Chondrocyte (in vitro differentiated cells): ENCODE results near the gene IBA57. TPM values are rescaled to one million over a fixed set of nuclear protein-coding genes. Genes with fewer than 3 reads are reported as not detected.
"Not testable (repeated sequence)": the region's sequence is repeated elsewhere in the genome, so short reads cannot be mapped to it uniquely, and the experiment has no call there.

Experiments used
- DNase-seq: peaks from one replicate; pipeline ENCODE4 v3.0.0; 2021; ENCODE audit warnings: mixed read lengths, low spot score
- H3K27ac Mint-ChIP-seq: one replicate; pipeline ENCODE4 v1.8.0; 2021; ENCODE audit warnings: mild to moderate bottlenecking, moderate library complexity, mixed read lengths; ENCODE audit not compliant: unreplicated experiment
- H3K27me3 Mint-ChIP-seq: 2 replicates; pipeline ENCODE4 v1.8.0; 2021; ENCODE audit warnings: low read depth, mixed read lengths
- H3K36me3 Mint-ChIP-seq: 2 replicates; pipeline ENCODE4 v1.8.0; 2021; ENCODE audit warnings: low read depth, mixed read lengths
- H3K4me1 Mint-ChIP-seq: 2 replicates; pipeline ENCODE4 v1.8.0; 2021; ENCODE audit warnings: low read depth, mild to moderate bottlenecking, mixed read lengths
- H3K4me3 Mint-ChIP-seq: one replicate; pipeline ENCODE4 v1.8.0; 2021; ENCODE audit warnings: mild to moderate bottlenecking, moderate library complexity, mixed read lengths; ENCODE audit not compliant: unreplicated experiment
- H3K9me3 Mint-ChIP-seq: 2 replicates; pipeline ENCODE4 v1.8.0; 2021; ENCODE audit warnings: low read depth, mixed read lengths
- total RNA-seq: library from RNA; stranded (reverse); gene quantifications from 3 replicates; pipeline ENCODE4 v1.2.1, GENCODE V29; 2021
- TF ChIP-seq, protein P1 (sequence below): fragments of 200-600 bp; sonication (generic); IDR thresholded peaks from 2 replicates; pipeline ENCODE4 v1.5.0; 2021; ENCODE audit warnings: antibody characterized with exemption, mild to moderate bottlenecking, moderate library complexity

IBA57 gene
- total RNA-seq, 1 donor from 2014 or later: 5.2 TPM

GRCh38 chr1:228226956-228227791 lies 61.6 kb downstream of the IBA57 start:
- H3K27me3 Mint-ChIP-seq: no peaks in the 10 kb centered on the region
- TF ChIP-seq, protein P1, sequence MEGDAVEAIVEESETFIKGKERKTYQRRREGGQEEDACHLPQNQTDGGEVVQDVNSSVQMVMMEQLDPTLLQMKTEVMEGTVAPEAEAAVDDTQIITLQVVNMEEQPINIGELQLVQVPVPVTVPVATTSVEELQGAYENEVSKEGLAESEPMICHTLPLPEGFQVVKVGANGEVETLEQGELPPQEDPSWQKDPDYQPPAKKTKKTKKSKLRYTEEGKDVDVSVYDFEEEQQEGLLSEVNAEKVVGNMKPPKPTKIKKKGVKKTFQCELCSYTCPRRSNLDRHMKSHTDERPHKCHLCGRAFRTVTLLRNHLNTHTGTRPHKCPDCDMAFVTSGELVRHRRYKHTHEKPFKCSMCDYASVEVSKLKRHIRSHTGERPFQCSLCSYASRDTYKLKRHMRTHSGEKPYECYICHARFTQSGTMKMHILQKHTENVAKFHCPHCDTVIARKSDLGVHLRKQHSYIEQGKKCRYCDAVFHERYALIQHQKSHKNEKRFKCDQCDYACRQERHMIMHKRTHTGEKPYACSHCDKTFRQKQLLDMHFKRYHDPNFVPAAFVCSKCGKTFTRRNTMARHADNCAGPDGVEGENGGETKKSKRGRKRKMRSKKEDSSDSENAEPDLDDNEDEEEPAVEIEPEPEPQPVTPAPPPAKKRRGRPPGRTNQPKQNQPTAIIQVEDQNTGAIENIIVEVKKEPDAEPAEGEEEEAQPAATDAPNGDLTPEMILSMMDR: peak; percentile 51
- H3K9me3 Mint-ChIP-seq: peaks cover 7% of the 10 kb centered on the region
- H3K27ac Mint-ChIP-seq: no peak overlapping the region
- DNase-seq: no peak
- H3K4me3 Mint-ChIP-seq: no peak overlapping the region
- peaks cover 20% of the 10 kb centered on the region for H3K36me3 Mint-ChIP-seq
- peaks cover 4% of the 10 kb centered on the region for H3K4me1 Mint-ChIP-seq

GRCh38 chr1:228228147-228228546 lies 62.5 kb downstream of the IBA57 start:
- not testable (repeated sequence) for DNase-seq

GRCh38 chr1:228228601-228229074 lies 63.0 kb downstream of the IBA57 start:
- Mint-ChIP-seq H3K4me1 (peaks cover 4% of the 10 kb centered on the region), H3K27me3 (no peaks in the 10 kb centered on the region), H3K27ac (no peak overlapping the region), H3K4me3 (no peak overlapping the region), H3K36me3 (peaks cover 32% of the 10 kb centered on the region), H3K9me3 (peaks cover 17% of the 10 kb centered on the region)
- TF ChIP-seq, protein P1: no peak
- DNase-seq: no peak

More at GRCh38 chr1:228228147-228228546, 62.5 kb downstream of the IBA57 start:
- Mint-ChIP-seq H3K9me3 (peaks cover 12% of the 10 kb centered on the region), H3K36me3 (peaks cover 28% of the 10 kb centered on the region)
- not testable (repeated sequence) for H3K4me3 Mint-ChIP-seq, H3K27me3 Mint-ChIP-seq, H3K27ac Mint-ChIP-seq, H3K4me1 Mint-ChIP-seq

GRCh38 chr1:228231189-228231588 lies 65.6 kb downstream of the IBA57 start:
- TF ChIP-seq, protein P1: no peak
- Mint-ChIP-seq H3K4me3 (no peak overlapping the region), H3K27me3 (no peaks in the 10 kb centered on the region), H3K27ac (no peak overlapping the region), H3K36me3 (peaks cover 27% of the 10 kb centered on the region), H3K9me3 (peaks cover 23% of the 10 kb centered on the region), H3K4me1 (peaks cover 4% of the 10 kb centered on the region)
- no peak for DNase-seq

Other genes starting within 250 kb of the IBA57 start
- 2.5 to 4.2 TPM (median 2.7 TPM) in 3 replicates for gene WNT9A, start 217.9 kb upstream of the IBA57 start, total RNA-seq
- gene WNT3A, start 158.8 kb upstream of the IBA57 start, total RNA-seq: not detected in 3 replicates
- gene ARF1, start 83.1 kb upstream of the IBA57 start, total RNA-seq: 339 to 392 TPM (median 351 TPM) in 3 replicates
- 12.9 to 15.1 TPM (median 13.3 TPM) in 3 replicates for gene C1orf35, start 62.5 kb upstream of the IBA57 start, total RNA-seq
- gene MRPL55, start 56.5 kb upstream of the IBA57 start, total RNA-seq: 45.4 to 75.6 TPM (median 48.6 TPM) in 3 replicates
- gene GUK1, start 25.5 kb upstream of the IBA57 start, total RNA-seq: 155 to 196 TPM (median 189 TPM) in 3 replicates
- gene GJC2, start 15.9 kb upstream of the IBA57 start, total RNA-seq: 1.5 to 2.0 TPM (median 1.8 TPM) in 3 replicates
- 6.3 to 11.4 TPM (median 10.2 TPM) in 3 replicates for gene OBSCN, start 42.2 kb downstream of the IBA57 start, total RNA-seq
- gene TRIM11, start 241.0 kb downstream of the IBA57 start, total RNA-seq: 16.0 to 22.4 TPM (median 20.0 TPM) in 3 replicates